Stimulated activated CD8-positive, alpha-beta memory T cell treated with anti-CD3 and anti-CD28 coated beads, Interleukin-4, amount 100 ng/mL, for 24 hours (primary cell): ENCODE results near the gene DBI.
"Not testable (repeated sequence)": the region's sequence is repeated elsewhere in the genome, so short reads cannot be mapped to it uniquely, and the experiment has no call there.

Experiments used
- DNase-seq: peaks from one replicate; pipeline ENCODE4 v3.0.0-alpha.2; 2020; ENCODE audit warnings: low read depth

The DBI gene

DNA sequence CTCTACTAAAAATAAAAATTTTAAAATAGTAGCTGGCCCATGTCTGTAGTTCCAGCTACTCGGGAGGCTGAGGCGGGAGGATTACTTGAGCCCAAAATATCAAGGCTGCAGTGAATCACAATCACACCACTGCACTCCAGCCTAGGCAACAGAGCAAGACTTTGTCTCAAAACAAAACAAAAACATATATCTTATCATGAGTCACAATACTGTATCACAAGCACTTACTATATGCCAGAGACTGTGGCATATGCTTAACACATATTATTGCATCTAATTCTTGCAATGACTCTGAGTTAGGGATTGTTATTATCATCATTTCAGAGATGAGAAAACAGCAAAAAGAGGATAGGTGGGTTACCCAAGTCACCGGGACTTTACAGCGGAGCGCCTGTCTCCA lies 35.3 kb downstream of the DBI start:
- no peak for DNase-seq

DNA sequence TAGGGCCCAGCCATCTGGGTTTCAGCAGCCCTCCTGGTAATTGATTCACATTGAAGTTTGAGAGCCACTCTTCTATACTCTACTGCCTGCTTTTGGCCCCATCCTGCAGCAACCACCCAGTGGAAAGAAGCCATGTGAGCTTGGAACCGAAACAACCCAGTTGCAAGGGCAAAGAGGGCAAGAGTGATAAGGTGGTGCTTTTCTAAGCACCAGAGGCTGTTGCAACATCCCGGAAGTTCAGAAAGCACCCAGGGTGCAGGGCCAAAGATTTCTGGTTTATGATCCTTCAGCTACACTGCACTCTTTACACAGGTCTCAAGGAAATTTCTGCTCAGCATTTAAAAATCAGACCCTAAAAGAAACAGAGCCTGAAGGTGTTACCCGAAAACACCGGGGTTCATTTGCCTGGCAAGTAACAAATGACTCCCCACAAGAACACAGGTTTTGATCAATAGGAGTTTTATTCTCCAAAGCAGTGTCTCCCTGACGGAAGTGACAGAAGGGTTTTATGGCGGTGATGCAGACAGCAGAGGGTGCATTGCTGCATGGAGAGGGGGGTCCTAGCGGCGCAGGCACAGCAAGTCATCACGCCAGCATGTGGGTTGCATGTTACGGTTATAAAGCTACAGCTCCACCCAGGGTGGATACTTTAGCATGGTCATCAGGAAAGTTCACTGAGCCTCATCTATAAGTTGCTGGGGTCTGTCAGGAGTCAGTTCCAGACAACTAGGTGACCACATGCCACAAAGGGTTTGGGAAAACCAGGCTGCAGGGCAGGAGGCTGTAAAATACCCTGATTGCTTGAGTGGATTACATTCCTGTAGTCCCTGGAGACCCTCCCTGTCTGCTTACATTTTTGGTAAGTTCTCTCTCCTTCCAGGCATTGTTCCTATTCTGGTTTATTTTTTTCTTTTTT lies 36.1 kb downstream of the DBI start:
- DNase-seq, result no peak

DNA sequence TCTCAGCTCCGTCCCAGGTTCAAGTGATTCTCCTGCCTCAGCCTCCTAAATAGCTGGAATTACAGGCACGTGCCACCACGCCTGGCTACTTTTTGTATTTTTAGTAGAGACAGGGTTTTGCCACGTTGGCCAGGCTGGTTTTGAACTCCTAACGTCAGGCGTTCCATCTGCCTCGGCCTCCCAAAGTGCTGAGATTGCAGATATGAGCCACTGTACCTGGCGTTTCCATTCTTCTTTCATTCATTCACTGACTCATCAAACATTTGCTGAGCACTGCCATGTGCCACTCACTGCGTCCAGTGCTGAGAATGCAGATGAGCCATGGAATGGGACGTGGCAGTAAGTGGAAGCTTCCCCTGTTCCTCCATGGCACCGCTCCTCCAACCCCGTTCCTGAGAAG lies 36.8 kb downstream of the DBI start:
- DNase-seq, result not testable (repeated sequence)

DNA sequence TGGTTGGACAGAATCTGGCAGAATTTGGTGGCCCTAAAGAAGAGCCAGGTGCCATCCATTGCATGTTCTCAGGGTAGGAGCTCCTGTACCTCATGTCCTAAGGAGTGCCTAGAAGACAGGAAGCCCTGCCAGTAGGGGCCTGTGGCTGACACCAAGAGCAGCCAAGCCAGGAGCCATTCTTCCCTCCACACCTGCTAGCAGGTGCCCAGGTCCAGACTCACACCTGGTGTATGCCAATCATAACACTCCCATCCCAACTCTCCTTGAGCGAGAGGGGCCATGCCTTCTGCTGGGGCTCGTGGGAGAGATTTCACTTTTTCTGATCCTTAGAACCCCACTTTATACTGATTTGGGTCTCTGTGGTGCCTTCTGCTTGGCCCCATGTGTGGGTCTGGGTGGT lies 38.4 kb downstream of the DBI start:
- no peak for DNase-seq

DNA sequence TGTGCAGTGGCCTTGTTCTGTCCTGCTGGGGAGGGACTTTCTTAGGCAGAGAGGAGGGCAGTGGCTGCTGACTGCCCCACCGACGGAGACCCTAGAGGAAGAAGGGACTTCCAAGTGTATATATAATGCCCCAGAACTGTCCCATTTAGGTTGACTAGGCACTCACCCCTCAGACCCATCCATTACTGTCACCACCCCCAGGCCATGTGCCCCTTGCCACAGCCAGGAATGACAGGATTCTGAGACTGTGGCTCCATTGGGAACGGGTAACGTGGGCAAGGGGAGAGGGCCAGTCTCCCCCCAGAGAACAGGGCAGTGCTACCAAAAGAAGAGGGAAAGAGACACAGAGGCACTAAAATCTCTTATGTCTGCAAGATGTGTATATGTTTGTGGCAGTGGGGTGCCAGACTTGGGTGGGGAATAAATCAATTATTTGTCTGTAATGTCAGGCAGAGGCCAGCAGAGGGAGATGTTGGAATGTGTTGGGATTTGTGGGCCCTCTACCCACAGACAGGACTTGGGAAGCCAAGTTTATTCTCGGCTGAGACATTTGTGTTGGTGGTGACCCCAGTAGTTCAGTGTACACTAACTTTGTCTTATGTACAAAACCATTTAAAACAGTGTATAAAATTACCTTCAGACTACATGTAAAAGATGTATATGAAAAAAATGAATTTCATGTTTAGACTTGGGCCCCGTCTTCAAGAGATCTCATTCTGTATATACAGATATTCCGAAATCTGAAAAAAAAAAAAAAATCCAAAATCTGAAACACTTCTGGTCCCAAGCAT lies 40.8 kb downstream of the DBI start:
- DNase-seq, result no peak

DNA sequence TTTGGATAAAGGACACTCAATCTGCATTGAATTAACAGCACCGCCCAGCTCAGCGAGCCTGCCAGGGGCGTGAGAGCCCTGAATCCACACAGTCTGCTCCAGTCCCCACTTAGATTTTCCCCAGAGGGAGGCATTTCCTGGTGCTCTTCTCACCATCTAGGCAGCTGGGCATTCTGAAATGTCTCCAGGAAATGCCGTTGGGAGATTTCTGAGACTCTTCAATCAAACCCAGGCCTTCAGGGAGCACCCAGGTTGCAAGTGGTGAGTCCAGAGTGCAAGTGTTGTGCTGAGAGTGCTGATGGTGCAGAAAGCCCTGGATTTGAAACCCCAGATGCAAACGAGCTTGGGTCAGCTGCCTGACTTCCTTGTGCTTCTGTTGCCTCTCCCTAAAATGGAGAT lies 41.4 kb downstream of the DBI start:
- no peak for DNase-seq

DNA sequence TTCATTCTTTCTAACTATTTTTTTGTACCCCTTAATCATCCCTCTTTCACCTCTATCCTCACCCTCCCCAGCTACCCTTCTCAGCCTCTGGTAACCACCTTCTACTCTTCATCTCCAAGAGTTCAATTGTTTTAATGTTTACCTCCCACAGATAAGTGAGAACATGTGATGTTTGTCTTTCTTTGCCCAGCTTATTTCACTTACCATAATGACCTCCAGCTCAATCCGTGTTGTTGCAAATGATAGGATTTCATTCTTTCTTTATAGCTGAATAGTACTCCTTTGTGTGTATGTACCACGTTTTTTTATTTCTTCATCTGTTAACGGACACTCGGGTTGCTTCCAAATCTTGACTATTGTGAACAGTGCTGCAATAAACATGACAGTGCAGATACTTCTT lies 42.7 kb downstream of the DBI start:
- DNase-seq, result no peak

DNA sequence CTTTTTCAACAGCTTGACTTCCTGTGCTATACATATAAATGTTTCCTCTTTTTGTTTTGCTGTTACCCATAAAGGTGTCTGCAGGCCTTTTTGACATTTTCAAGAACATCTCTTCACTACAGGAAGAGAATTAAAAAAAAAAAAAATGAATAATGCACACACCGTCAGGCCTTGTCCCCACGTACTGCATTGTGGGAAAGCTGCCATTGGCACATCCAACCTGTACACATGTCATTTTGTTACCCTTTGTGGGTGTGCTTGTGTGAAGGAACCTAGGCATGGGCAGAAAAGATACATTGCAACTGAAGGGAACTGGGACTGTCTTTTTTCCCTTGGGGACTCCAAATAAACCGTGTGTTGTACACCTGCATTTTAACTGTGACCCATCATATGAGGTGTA lies 48.1 kb downstream of the DBI start:
- no peak for DNase-seq

DNA sequence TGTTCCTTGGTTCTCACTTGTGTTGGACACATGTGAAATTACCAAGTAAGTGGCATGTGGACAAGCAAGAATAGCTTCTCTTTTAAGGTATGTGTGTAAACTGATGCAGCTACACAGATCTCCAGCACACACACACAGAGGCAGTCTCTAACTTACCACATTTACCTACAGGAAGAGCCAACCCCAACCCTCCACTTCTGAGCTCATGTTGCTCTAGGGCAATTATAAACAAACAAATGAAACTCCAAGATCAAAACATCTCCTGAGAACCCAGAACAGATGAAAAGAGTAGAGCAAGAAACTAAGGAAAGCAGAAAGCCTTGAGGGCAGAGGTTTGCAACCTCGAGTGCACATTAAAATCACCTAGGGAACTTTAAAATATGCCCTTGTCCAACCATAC lies 48.9 kb downstream of the DBI start:
- no peak for DNase-seq

DNA sequence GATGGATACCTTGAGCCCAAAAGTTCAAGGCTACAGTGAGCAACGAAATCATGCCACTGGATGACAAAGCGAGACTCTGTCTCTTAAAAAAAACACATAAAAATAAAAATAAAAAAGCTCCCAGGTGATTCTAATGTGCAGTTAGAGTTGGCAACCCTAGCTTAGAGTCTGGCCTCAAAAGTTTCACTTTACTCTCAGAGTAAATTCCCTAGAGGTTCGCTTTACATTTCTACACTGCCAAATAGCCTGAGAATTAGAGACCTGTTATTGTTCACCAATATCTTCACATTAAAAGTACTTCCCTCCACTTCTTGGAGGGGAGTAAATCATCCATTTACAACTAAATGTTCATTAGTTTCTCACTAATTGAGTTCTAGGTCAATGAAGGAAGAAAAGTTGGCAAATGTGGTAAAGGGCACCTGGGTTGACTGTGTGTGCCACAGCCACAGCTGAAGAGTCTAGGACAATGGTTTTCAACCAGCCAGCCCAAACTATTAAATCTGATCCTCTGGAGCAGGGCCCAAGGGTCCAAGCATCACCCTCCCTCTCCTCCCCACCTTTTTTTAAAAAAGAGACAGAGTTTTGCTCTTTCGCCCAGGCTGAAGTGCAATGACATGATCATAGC lies 49.6 kb downstream of the DBI start:
- no peak for DNase-seq

DNA sequence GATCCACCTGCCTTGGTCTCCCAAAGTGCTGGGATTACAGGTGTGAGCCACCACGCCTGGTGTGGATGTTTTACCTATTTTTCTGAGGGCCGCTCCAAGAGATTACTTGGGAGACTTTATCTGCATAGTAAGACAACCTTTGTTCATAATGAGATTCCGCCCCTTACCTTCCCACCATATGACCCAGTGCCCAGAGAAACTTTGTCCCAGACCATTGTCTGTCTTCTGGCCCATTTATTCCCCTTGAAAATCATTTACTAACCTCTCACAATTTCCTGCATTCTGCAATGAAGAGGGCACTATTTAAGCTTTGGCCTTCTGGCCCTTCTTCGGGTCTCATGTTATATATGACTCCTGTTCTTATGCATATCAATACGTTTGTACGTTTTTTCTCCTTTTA lies 51.1 kb downstream of the DBI start:
- no peak for DNase-seq

DNA sequence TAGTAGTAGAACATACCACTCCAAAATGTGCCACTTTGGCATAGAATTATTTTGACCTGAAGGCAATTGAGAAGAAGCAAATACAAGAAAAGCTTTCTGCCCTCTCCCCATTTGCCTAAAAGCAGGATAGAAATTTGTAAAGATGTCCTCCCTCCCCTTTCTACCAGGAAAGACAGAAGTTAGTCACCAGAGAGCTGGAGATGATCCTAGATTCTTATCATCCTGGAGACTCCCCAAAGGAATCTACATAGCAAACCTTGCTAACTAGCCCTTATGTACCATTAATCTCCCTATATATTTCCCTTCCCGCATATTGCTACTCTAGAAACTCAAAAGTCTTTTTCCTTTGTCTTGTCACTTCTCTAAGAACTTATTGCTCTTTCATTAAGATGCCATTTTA lies 52.3 kb downstream of the DBI start:
- no peak for DNase-seq

DNA sequence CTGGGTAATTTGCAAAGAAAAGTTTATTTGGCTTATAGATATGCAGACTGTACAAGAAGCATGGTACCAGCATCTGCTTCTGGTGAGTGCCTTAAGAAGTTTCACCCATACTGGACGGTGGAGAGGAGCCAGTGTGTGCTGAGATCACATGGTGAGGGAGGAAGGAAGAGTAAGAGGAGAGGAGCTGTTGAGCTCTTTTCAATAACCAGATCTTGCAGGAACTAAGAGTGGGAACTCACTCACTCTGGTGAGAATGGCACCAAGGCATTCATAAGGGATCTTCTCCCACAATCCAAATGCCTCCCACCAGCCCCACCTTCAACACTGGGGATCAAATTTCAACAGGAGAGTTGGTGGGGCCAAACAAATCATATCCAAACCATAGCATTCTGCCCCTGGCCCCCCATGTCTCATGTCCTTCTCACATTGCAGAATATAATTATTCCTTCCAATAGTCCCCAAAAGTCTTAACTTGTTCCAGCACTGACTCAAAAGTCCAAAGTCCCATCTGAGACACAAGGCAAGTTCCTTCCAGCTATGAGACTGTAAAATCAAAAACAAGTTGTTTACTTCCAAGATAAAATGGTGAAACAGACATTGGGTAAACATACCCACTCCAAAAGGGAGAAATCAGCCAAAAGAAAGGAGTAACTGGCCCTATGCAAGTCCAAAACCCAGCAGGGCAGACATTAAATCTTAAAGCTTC lies 53.2 kb downstream of the DBI start:
- DNase-seq, result no peak

DNA sequence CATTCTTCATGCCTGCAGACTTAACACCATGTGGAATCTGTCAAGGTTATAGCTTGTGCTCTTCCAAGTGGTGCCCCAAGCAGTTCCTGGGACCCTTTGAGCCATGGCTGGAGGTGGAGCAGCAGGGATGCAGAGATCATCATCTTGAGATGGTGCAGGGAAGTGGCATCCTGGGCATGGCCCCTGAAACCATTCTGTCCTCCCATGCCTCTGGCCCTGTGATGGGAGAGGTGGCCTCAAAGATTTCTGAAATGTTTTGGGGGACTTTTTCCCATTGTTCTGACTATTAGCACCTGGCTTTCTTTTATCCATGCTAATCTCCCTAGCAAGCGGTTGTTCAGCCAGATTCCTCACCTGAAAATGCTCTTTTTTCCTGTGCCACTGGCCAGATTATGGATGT lies 54.5 kb downstream of the DBI start:
- no peak for DNase-seq

DNA sequence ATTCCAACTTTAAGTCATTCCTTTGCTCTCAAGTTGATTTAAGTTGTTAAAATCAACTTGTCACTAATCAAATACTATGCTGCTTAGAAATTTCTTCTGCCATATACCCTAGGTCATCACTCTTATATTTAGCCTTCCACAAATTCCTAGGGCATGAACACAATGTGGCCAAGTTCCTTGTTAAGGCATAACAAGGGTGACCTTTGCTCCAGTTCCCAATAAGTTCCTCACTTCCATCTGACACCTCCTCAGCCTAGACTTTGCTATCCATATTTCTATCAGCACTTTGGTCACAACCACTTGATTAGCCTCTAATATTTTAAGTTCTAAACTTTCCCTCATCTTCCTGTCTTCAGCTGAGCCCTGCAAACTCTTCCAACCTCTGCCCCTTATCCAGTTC lies 55.0 kb downstream of the DBI start:
- no peak for DNase-seq
